A673 (cell line): ENCODE data around the gene ALG5. TPM values are rescaled to one million over a fixed set of nuclear protein-coding genes. Genes with fewer than 3 reads are reported as not detected.

ENCODE experiments used
- BruUV-seq: library from RNA; stranded (reverse); fragments of 400-500 nt; replicated peaks from 2 replicates; lab custom pipeline; 2021; lab: Mats Ljungman, UMichigan
- CTCF ChIA-PET: fragments of 300-600 bp; sonication (Branson Sonifier 250); formaldehyde crosslinking; loops from one replicate; lab custom pipeline; 2022; ENCODE audit warnings: antibody characterized with exemption; lab: Charles Lee
- POLR2A ChIA-PET: fragments of 300-600 bp; sonication (Branson Sonifier 250); formaldehyde crosslinking; loops from one replicate; lab custom pipeline; 2022; ENCODE audit warnings: antibody characterized with exemption; ENCODE audit not compliant: low non-redundant PET; lab: Charles Lee
- DNase-seq: peaks from one replicate; pipeline ENCODE4 v3.0.0-alpha.2; 2015; ENCODE audit warnings: low spot score
- H3K27ac ChIP-seq: fragments of 200-600 bp; sonication (generic); 2 replicates; pipeline ENCODE4 v1.5.1; 2016; ENCODE audit warnings: mixed run types, low read depth, mild to moderate bottlenecking, mixed read lengths, antibody characterized with exemption, low read length; ENCODE audit not compliant: poor library complexity, severe bottlenecking
- H3K27me3 ChIP-seq: fragments of 200-600 bp; sonication (generic); replicated peaks from 2 replicates; pipeline ENCODE4 v1.6.1; 2017; ENCODE audit warnings: mixed run types, low read depth, mild to moderate bottlenecking, mixed read lengths, antibody characterized with exemption, low read length; ENCODE audit not compliant: insufficient read depth, poor library complexity
- H3K36me3 ChIP-seq: fragments of 200-600 bp; sonication (generic); 2 replicates; pipeline ENCODE4 v1.6.1; 2016; ENCODE audit warnings: mixed run types, mild to moderate bottlenecking, mixed read lengths, antibody characterized with exemption, low read length; ENCODE audit not compliant: insufficient read depth, poor library complexity, severe bottlenecking
- H3K4me1 ChIP-seq: fragments of 200-600 bp; sonication (generic); 2 replicates; pipeline ENCODE4 v1.6.1; 2017; ENCODE audit warnings: mixed run types, mild to moderate bottlenecking, mixed read lengths, antibody characterized with exemption, low read length; ENCODE audit not compliant: insufficient read depth, poor library complexity, severe bottlenecking
- H3K4me3 ChIP-seq: fragments of 200-600 bp; sonication (generic); 2 replicates; pipeline ENCODE4 v1.5.1; 2016; ENCODE audit warnings: low read depth, mixed run types, mild to moderate bottlenecking, mixed read lengths, low read length; ENCODE audit not compliant: poor library complexity, severe bottlenecking
- H3K9me3 ChIP-seq: fragments of 200-600 bp; sonication (generic); 2 replicates; pipeline ENCODE4 v1.6.1; 2016; ENCODE audit warnings: mixed run types, low read depth, mild to moderate bottlenecking, mixed read lengths, antibody characterized with exemption, low read length; ENCODE audit not compliant: poor library complexity, severe bottlenecking
- CTCF ChIP-seq: fragments of 300-800, 200-600 bp; sonication (generic); conservative IDR thresholded peaks from 2 replicates; pipeline ENCODE4 v1.5.1; 2017; ENCODE audit warnings: low read depth, mild to moderate bottlenecking, antibody characterized with exemption, low read length, moderate library complexity, mixed read lengths
- EZH2 ChIP-seq: fragments of 200-600 bp; sonication (generic); IDR thresholded peaks from 2 replicates; pipeline ENCODE4 v1.6.1; 2017; ENCODE audit warnings: borderline replicate concordance, low read depth, mild to moderate bottlenecking, mixed read lengths, antibody characterized with exemption, low read length; ENCODE audit not compliant: poor library complexity, severe bottlenecking
- intact Hi-C: fragments of 100-400 bp; cut with micrococcal nuclease; formaldehyde crosslinking; loops from one replicate; pipeline ENCODE4 v1.10.0; 2022; ENCODE audit not compliant: unreplicated experiment
- total RNA-seq: library from RNA; stranded (reverse); gene quantifications from 2 replicates; pipeline ENCODE4 v1.2.3, GENCODE V29; 2021

ALG5 gene
- total RNA-seq, 1 experiment from 2014 or later: 52.0 TPM

GRCh38 chr13:36924001-36924400 lies 75.1 kb downstream of the ALG5 start:
- Histone ChIP-seq H3K27ac (no peak overlapping the region), H3K27me3 (no peaks in the 10 kb centered on the region), H3K9me3 (no peaks in the 10 kb centered on the region), H3K4me1 (peaks cover 18% of the 10 kb centered on the region), H3K36me3 (no peaks in the 10 kb centered on the region), H3K4me3 (no peak overlapping the region)
- no peak for DNase-seq
- BruUV-seq: no TSS peak
- TF ChIP-seq EZH2 (no peak), CTCF (no peak)
- POLR2A ChIA-PET: no interaction called here
- CTCF ChIA-PET: no interaction called here
- intact Hi-C loops: no loop called here

GRCh38 chr13:36921631-36922301 lies 77.4 kb downstream of the ALG5 start:
- H3K27me3 ChIP-seq: no peaks in the 10 kb centered on the region

GRCh38 chr13:36920616-36921185 lies 78.4 kb downstream of the ALG5 start:
- no TSS peak for BruUV-seq
- Histone ChIP-seq H3K27ac (peak overlapping the region; percentile 66), H3K36me3 (no peaks in the 10 kb centered on the region), H3K4me3 (peak overlapping the region; percentile 79), H3K27me3 (no peaks in the 10 kb centered on the region), H3K4me1 (peaks cover 40% of the 10 kb centered on the region), H3K9me3 (no peaks in the 10 kb centered on the region)
- no peak for DNase-seq
- no peak for TF ChIP-seq CTCF
- no peak for TF ChIP-seq EZH2
- ChIA-PET CTCF (no interaction called here), POLR2A (no interaction called here)
- intact Hi-C loops: no loop called here

More at GRCh38 chr13:36921631-36922301, 77.4 kb downstream of the ALG5 start:
- Histone ChIP-seq H3K36me3 (no peaks in the 10 kb centered on the region), H3K9me3 (no peaks in the 10 kb centered on the region), H3K27ac (no peak overlapping the region), H3K4me1 (peaks cover 30% of the 10 kb centered on the region), H3K4me3 (no peak overlapping the region)
- BruUV-seq: no TSS peak
- POLR2A ChIA-PET: no interaction called here
- CTCF ChIA-PET: no interaction called here
- intact Hi-C loops: no loop called here
- TF ChIP-seq CTCF (no peak), EZH2 (no peak)
- DNase-seq: no peak
